ENCODE results near the gene RXRG.

RXRG gene

GRCh38 chr1:165403835-165404482 lies 41.0 kb downstream of the RXRG start:
- FAIRE-seq: no peak

GRCh38 chr1:165402517-165403111 lies 42.3 kb downstream of the RXRG start:
- no peak for FAIRE-seq

- no peak for FAIRE-seq
Measured at GRCh38 chr1:165397944-165398343, 47.0 kb downstream of the RXRG start.

- FAIRE-seq: no peak
Measured at GRCh38 chr1:165395901-165396300, 49.0 kb downstream of the RXRG start.

- no peak for FAIRE-seq
Measured at GRCh38 chr1:165395478-165395877, 49.4 kb downstream of the RXRG start.

- FAIRE-seq: no peak
Measured at GRCh38 chr1:165392634-165393571, 52.0 kb downstream of the RXRG start.

- FAIRE-seq: no peak
Measured at GRCh38 chr1:165389609-165390008, 55.3 kb downstream of the RXRG start.

- FAIRE-seq: no peak
Measured at GRCh38 chr1:165387961-165388360, 57.0 kb downstream of the RXRG start.

- FAIRE-seq: no peak
Measured at GRCh38 chr1:165387505-165387904, 57.4 kb downstream of the RXRG start.

- no peak for FAIRE-seq
Measured at GRCh38 chr1:165383599-165384405, 61.1 kb downstream of the RXRG start.

GRCh38 chr1:165383067-165383466 lies 61.9 kb downstream of the RXRG start:
- no peak for FAIRE-seq

GRCh38 chr1:165381745-165382505 lies 63.0 kb downstream of the RXRG start:
- no peak for FAIRE-seq

- FAIRE-seq: no peak
Measured at GRCh38 chr1:165376811-165377311, 68.1 kb downstream of the RXRG start.

GRCh38 chr1:165376041-165376810 lies 68.7 kb downstream of the RXRG start:
- FAIRE-seq: no peak

- FAIRE-seq: no peak
Measured at GRCh38 chr1:165375623-165376022, 69.3 kb downstream of the RXRG start.

GRCh38 chr1:165371588-165372225 lies 73.2 kb downstream of the RXRG start:
- no peak for FAIRE-seq

- no peak for FAIRE-seq
Measured at GRCh38 chr1:165369255-165369848, 75.6 kb downstream of the RXRG start.

GRCh38 chr1:165367375-165367993 lies 77.4 kb downstream of the RXRG start:
- no peak for FAIRE-seq

- no peak for FAIRE-seq
Measured at GRCh38 chr1:165365341-165365740, 79.6 kb downstream of the RXRG start.

All from A204.1 (cell line).